C4-2B (cell line): ENCODE data around the gene MRPS30.

Experiments
- ZFX ChIP-seq: fragments of 450-650 bp; IDR thresholded peaks from 2 replicates; pipeline ENCODE4 v1.6.1; 2017
- TF ChIP-seq, protein P1 (sequence below): fragments of 450-650 bp; conservative IDR thresholded peaks from 2 replicates; pipeline ENCODE4 v1.5.1; 2017; ENCODE audit warnings: mild to moderate bottlenecking

GRCh38 chr5:44842496-44843282 is 33.9 kb downstream of the MRPS30 start:
- TF ChIP-seq, protein P1, sequence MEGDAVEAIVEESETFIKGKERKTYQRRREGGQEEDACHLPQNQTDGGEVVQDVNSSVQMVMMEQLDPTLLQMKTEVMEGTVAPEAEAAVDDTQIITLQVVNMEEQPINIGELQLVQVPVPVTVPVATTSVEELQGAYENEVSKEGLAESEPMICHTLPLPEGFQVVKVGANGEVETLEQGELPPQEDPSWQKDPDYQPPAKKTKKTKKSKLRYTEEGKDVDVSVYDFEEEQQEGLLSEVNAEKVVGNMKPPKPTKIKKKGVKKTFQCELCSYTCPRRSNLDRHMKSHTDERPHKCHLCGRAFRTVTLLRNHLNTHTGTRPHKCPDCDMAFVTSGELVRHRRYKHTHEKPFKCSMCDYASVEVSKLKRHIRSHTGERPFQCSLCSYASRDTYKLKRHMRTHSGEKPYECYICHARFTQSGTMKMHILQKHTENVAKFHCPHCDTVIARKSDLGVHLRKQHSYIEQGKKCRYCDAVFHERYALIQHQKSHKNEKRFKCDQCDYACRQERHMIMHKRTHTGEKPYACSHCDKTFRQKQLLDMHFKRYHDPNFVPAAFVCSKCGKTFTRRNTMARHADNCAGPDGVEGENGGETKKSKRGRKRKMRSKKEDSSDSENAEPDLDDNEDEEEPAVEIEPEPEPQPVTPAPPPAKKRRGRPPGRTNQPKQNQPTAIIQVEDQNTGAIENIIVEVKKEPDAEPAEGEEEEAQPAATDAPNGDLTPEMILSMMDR = no peak
- TF ChIP-seq ZFX = no peak
